Measurements from ENCODE around the gene SPEM2. TPM values are rescaled to one million over a fixed set of nuclear protein-coding genes. Genes with fewer than 3 reads are reported as not detected.

SPEM2 gene
- polyA plus RNA-seq, 2 of the 4 experiments (the other 2 are of a cell fraction): not detected

DNA sequence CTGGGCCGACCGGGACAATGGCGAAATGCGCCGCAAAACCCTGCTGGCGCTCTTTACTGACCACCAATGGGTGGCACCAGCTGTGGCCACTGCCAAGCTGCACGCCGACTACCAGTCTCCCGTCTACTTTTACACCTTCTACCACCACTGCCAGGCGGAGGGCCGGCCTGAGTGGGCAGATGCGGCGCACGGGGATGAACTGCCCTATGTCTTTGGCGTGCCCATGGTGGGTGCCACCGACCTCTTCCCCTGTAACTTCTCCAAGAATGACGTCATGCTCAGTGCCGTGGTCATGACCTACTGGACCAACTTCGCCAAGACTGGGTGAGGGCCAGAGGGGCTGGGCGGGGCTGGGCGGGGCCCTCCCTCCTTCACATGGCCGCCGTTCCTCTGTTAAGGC is 9.6 kb upstream of the SPEM2 start:
- H3K27ac ChIP-seq: no peak overlapping the region
- CTCF ChIA-PET: interaction anchor here (0.8 to 2.1 kb wide), 2 partner anchors 9 to 21 kb away, joined by 3 to 9 read pairs; no protein-coding TSS in a partner anchor
- no peak for FAIRE-seq
- DNase-seq (ENCODE audit: low read depth in 1 of 2, low spot score in 1 of 2): no peak
- POLR2A ChIA-PET: no interaction called here
- H3K4me1 ChIP-seq: 0 out of 3 replicates have a peak, but pooled peaks cover 3% of the 10 kb centered on the region
- H3K4me3 ChIP-seq: no peak overlapping the region
- no peak for ATAC-seq
- no peaks in the 10 kb centered on the region for H3K9me3 ChIP-seq
- H3K4me2 ChIP-seq: no peak overlapping the region
- TF ChIP-seq, protein P1, sequence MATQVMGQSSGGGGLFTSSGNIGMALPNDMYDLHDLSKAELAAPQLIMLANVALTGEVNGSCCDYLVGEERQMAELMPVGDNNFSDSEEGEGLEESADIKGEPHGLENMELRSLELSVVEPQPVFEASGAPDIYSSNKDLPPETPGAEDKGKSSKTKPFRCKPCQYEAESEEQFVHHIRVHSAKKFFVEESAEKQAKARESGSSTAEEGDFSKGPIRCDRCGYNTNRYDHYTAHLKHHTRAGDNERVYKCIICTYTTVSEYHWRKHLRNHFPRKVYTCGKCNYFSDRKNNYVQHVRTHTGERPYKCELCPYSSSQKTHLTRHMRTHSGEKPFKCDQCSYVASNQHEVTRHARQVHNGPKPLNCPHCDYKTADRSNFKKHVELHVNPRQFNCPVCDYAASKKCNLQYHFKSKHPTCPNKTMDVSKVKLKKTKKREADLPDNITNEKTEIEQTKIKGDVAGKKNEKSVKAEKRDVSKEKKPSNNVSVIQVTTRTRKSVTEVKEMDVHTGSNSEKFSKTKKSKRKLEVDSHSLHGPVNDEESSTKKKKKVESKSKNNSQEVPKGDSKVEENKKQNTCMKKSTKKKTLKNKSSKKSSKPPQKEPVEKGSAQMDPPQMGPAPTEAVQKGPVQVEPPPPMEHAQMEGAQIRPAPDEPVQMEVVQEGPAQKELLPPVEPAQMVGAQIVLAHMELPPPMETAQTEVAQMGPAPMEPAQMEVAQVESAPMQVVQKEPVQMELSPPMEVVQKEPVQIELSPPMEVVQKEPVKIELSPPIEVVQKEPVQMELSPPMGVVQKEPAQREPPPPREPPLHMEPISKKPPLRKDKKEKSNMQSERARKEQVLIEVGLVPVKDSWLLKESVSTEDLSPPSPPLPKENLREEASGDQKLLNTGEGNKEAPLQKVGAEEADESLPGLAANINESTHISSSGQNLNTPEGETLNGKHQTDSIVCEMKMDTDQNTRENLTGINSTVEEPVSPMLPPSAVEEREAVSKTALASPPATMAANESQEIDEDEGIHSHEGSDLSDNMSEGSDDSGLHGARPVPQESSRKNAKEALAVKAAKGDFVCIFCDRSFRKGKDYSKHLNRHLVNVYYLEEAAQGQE (IDR thresholded peaks at IDR 0.05): no peak
- TF ChIP-seq NFE2L2 (conservative IDR thresholded peaks at IDR 0.05; ENCODE audit: low read length) (no peak), PHF8 (IDR thresholded peaks at IDR 0.05; ENCODE audit: borderline replicate concordance, low read depth) (no peak), FOSB (CRISPR knock-in tag; IDR thresholded peaks at IDR 0.05) (no peak), POLR2A (IDR thresholded peaks at IDR 0.05; ENCODE audit: low read length) (no peak), TP53 (CRISPR knock-in tag; IDR thresholded peaks at IDR 0.05) (no peak), HEYL (CRISPR knock-in tag; IDR thresholded peaks at IDR 0.05) (no peak), RFX5 (IDR thresholded peaks at IDR 0.05) (no peak), JUN (IDR thresholded peaks at IDR 0.05) (no peak), SMC3 (IDR thresholded peaks at IDR 0.05) (no peak), ZC3H11A (IDR thresholded peaks at IDR 0.05) (no peak), HOXB13 (CRISPR knock-in tag; IDR thresholded peaks at IDR 0.05; ENCODE audit: low read depth) (no peak), HOXA7 (CRISPR knock-in tag; IDR thresholded peaks at IDR 0.05) (no peak), RAD21 (conservative IDR thresholded peaks at IDR 0.05 in 1 of 2, IDR thresholded peaks at IDR 0.05 in 1 of 2) (no peak), ZSCAN20 (CRISPR knock-in tag; IDR thresholded peaks at IDR 0.05) (no peak), JUNB (IDR thresholded peaks at IDR 0.05) (no peak), ZFP36 (IDR thresholded peaks at IDR 0.05; ENCODE audit: borderline replicate concordance, partially characterized antibody) (no peak), CHD4 (IDR thresholded peaks at IDR 0.05; ENCODE audit: borderline replicate concordance) (no peak)
- WGBS (ENCODE audit: missing lambda C conversion rate): 91% methylated on average over 23 of the region's 23 CpGs

DNA sequence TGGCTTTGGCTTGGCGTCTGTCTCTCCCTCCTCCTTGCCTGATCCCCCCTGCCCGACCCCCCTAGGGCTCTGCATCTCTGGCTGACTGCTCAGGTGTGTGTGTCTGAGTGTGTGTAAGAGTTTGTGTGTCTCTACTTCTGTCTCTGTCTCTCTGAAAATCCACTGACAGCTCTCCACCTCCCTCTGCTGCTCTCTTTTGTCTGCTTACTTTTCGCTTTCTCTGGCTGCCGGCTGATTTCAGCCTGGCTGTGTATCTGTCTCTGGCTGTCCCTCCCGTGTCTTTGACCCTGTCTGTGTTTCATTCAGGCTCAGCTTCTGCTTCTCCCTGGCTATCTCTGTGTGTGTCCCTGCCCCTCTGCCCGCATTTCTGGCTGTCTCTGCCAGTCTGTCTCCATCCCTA is 9.1 kb upstream of the SPEM2 start:
- no peaks in the 10 kb centered on the region for H3K9me3 ChIP-seq
- FAIRE-seq (no peak), DNase-seq (ENCODE audit: low read depth in 1 of 2, low spot score in 1 of 2) (no peak), ATAC-seq (peak in 1 of 2 experiments; percentile 10; a peak in 2 of 6 replicates)
- H3K4me3 ChIP-seq: no peak overlapping the region
- ChIA-PET CTCF (interaction anchor here (0.8 to 2.1 kb wide), 2 partner anchors 10 to 20 kb away, joined by 3 to 9 read pairs; no protein-coding TSS in a partner anchor), POLR2A (no interaction called here)
- H3K4me2 ChIP-seq: no peak overlapping the region
- H3K4me1 ChIP-seq: 0 out of 3 replicates have a peak, but pooled peaks cover 3% of the 10 kb centered on the region
- H3K27ac ChIP-seq: no peak overlapping the region
- peak in 1 of 2 experiments; percentile 35; a peak in 2 of 5 replicates for TF ChIP-seq RAD21 (conservative IDR thresholded peaks at IDR 0.05 in 1 of 2, IDR thresholded peaks at IDR 0.05 in 1 of 2)
- no peak for TF ChIP-seq JUN (IDR thresholded peaks at IDR 0.05)
- WGBS (ENCODE audit: missing lambda C conversion rate): 57% methylated on average over 6 of the region's 6 CpGs

DNA sequence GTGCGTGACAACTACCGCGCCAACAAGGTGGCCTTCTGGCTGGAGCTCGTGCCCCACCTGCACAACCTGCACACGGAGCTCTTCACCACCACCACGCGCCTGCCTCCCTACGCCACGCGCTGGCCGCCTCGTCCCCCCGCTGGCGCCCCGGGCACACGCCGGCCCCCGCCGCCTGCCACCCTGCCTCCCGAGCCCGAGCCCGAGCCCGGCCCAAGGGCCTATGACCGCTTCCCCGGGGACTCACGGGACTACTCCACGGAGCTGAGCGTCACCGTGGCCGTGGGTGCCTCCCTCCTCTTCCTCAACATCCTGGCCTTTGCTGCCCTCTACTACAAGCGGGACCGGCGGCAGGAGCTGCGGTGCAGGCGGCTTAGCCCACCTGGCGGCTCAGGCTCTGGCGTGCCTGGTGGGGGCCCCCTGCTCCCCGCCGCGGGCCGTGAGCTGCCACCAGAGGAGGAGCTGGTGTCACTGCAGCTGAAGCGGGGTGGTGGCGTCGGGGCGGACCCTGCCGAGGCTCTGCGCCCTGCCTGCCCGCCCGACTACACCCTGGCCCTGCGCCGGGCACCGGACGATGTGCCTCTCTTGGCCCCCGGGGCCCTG is 8.3 kb upstream of the SPEM2 start:
- no peak for DNase-seq (ENCODE audit: low read depth in 1 of 2, low spot score in 1 of 2)
- ChIA-PET CTCF (interaction anchor here (0.8 to 2.1 kb wide), 2 partner anchors 19 to 144 kb away, joined by 3 to 9 read pairs; no protein-coding TSS in a partner anchor), POLR2A (no interaction called here)
- Histone ChIP-seq H3K4me1 (0 out of 3 replicates have a peak, but pooled peaks cover 3% of the 10 kb centered on the region), H3K4me2 (no peak overlapping the region), H3K27ac (no peak overlapping the region), H3K4me3 (no peak overlapping the region), H3K9me3 (no peaks in the 10 kb centered on the region)
- 95% methylated on average over 54 of the region's 54 CpGs for WGBS (ENCODE audit: missing lambda C conversion rate)
- no peak for ATAC-seq
- FAIRE-seq: no peak
- TF ChIP-seq BHLHE40 (IDR thresholded peaks at IDR 0.05; ENCODE audit: low read depth, low read length) (no peak), ZNF302 (CRISPR knock-in tag; IDR thresholded peaks at IDR 0.05) (no peak), GATA3 (IDR thresholded peaks at IDR 0.05; ENCODE audit: borderline replicate concordance) (no peak), RAD21 (conservative IDR thresholded peaks at IDR 0.05 in 1 of 2, IDR thresholded peaks at IDR 0.05 in 1 of 2) (no peak), EHMT2 (IDR thresholded peaks at IDR 0.05; ENCODE audit: low read depth) (no peak), ZFP36 (IDR thresholded peaks at IDR 0.05; ENCODE audit: borderline replicate concordance, partially characterized antibody) (no peak), FOSL2 (IDR thresholded peaks at IDR 0.05) (no peak), FOSL2 (CRISPR knock-in tag; IDR thresholded peaks at IDR 0.05) (no peak), CEBPB (IDR thresholded peaks at IDR 0.05) (no peak), TP53 (CRISPR knock-in tag; IDR thresholded peaks at IDR 0.05) (no peak), HOXB13 (CRISPR knock-in tag; IDR thresholded peaks at IDR 0.05; ENCODE audit: low read depth) (no peak), RNF2 (IDR thresholded peaks at IDR 0.05; ENCODE audit: borderline replicate concordance, low read depth) (no peak), NFE2L2 (conservative IDR thresholded peaks at IDR 0.05; ENCODE audit: low read length) (no peak)
- TF ChIP-seq, protein P2, sequence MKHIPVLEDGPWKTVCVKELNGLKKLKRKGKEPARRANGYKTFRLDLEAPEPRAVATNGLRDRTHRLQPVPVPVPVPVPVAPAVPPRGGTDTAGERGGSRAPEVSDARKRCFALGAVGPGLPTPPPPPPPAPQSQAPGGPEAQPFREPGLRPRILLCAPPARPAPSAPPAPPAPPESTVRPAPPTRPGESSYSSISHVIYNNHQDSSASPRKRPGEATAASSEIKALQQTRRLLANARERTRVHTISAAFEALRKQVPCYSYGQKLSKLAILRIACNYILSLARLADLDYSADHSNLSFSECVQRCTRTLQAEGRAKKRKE (CRISPR knock-in tag; IDR thresholded peaks at IDR 0.05; ENCODE audit: low read depth): no peak
- TF ChIP-seq, protein P3, sequence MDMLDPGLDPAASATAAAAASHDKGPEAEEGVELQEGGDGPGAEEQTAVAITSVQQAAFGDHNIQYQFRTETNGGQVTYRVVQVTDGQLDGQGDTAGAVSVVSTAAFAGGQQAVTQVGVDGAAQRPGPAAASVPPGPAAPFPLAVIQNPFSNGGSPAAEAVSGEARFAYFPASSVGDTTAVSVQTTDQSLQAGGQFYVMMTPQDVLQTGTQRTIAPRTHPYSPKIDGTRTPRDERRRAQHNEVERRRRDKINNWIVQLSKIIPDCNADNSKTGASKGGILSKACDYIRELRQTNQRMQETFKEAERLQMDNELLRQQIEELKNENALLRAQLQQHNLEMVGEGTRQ (IDR thresholded peaks at IDR 0.05): no peak
- TF ChIP-seq, protein P4, sequence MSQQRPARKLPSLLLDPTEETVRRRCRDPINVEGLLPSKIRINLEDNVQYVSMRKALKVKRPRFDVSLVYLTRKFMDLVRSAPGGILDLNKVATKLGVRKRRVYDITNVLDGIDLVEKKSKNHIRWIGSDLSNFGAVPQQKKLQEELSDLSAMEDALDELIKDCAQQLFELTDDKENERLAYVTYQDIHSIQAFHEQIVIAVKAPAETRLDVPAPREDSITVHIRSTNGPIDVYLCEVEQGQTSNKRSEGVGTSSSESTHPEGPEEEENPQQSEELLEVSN (IDR thresholded peaks at IDR 0.05; ENCODE audit: borderline replicate concordance, low read depth): no peak
